Effector CD4-positive, alpha-beta T cell (primary cell): Measurements from ENCODE around the gene PTTG1IP.
"Not testable (repeated sequence)": the region's sequence is repeated elsewhere in the genome, so short reads cannot be mapped to it uniquely, and the experiment has no call there.

Experiments
- DNase-seq: peaks from one replicate; pipeline ENCODE4 v3.0.0-alpha.2; 2020

Gene PTTG1IP

DNA sequence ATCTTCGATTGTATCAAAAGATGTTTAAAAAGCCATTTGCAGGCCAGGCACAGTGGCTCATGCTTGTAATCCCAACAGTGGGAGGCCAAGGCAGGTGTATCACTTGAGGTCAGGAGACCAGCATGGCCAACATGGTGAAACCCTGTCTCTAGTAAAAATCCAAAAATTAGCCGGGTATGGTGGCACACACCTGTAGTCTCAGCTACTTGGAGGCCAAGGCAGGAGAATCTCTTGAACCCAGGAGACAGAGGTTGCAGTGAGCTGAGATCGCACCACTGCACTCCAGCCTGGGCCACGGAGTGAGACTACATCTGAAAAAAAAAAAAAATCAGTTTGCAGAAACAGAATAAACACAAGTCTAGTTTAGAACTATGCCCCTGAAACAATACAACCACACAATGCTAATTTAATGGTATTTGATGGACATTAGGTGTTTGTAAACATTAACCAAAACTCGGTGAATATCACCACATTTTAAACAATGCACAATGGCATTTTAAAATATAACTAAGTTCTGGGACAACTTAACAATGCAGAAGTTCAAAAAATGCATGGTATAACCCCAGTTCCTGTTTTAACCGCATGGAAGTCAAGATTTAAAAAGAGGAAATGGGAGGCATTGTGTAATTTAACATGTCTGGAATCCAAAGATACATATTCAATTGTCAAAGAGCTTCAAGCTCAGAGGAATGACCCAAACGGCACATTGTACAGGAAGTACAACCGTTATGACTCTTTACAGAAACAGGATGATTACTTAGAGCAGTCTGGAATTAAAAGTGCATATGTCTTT lies 7.1 kb upstream of the PTTG1IP start:
- DNase-seq, result no peak

- not testable (repeated sequence) for DNase-seq
Observed at GRCh38 chr21:44879238-44879637, 5.7 kb upstream of the PTTG1IP start.

DNA sequence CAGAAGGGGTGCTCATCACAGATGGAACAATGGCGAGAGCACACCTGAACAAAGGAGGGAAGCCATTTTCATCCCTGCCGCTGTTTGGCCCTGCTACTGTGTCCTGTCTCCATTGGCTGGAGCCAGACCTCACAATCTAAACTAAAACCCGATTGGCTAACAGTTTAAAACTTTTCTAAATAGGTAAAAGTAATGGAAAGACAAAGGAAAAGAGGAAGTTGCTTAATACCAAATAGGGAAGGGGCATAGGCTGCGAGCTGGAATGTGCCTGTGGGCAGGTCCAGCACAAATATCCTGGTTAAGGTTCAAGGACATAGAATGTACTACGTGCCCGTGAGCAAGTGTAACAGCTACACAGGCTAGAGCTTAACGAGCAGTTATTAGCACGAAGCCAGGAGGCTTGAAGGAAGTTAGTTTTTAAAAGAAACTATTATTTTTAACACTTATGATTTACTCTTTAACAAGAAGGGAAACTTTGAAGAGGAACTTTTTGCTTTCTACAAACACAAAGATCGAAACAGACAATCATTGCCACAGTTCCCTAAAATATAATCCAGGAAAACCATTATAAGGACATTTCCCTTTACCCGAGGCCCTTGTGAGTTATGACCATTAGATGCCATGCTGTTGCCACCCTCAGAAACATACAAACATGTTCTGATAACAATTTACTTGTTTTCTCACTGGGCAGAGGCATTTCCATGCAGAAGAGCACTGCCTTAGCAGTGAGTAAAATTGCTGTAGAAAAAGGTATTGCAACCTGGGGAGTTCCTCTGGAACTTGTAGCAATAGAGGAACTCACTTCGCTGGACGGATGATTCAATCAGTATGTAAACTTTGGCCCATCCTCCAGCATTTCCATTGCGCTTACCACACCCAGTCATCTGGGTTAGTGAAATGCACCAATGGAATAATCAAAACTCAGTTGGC lies 4.8 kb upstream of the PTTG1IP start:
- DNase-seq, result no peak

- DNase-seq, result no peak
Observed at GRCh38 chr21:44876849-44877575, 3.5 kb upstream of the PTTG1IP start.

DNA sequence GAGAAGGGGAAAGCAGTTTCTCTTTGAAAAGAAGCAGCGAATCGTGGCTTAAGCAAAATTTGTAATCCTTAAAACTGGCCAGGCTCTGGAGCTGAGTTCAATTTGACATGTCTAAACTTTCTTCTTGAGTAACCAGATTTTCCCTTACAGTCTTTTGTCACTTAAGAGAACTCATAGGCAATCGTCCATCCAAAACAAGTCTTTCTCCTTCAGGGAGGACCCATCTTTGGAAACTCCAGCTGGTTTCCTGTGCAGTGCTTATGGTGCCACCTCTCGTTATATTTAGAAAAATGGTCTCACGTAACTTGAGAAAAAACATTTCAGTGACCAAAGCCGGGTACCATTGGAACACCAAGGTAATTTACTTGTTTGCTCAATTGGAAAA lies 1.8 kb upstream of the PTTG1IP start:
- DNase-seq, result no peak

DNA sequence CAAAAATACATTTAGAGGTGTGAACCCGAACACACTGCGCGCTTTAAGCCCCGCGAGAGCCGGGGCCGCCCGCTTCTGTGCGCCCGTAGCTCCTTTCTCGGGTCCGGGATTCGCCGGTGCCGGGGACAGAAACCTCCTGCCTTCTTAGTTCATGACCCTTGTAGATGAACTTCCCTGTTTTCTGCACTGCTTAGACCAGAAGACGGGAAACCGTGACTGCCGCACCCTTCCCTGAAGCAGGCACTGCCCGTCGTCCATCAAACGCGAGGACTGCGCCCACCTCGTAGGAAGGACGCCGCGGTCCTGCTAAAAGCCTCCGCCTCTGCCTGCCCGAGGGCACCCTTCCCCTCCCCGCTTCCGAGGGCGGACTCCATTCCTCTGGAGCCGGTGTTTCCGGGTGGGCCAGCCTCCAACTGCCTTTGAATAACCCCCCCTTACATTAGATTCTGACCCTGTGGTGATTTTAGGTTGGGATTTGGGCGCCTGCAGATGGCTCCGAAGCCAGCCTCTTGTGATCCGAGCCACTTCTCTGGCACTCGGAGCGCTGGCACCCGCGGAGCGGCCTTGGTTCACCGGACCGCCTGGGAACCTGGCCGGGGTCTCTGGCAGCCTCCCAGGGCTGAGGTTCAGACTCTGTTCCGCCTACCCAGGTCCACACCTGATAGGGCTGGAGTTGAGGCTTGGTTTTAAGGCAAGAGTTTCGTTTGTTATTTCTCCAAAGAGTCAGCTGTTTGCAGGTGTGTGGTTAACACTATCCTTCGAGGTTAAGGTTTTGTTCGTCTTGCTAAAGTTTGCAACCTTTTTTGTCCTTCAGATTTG lies 1.2 kb upstream of the PTTG1IP start:
- no peak for DNase-seq

- DNase-seq, result no peak
Observed at GRCh38 chr21:44874240-44874496, 678 bp upstream of the PTTG1IP start.

DNA sequence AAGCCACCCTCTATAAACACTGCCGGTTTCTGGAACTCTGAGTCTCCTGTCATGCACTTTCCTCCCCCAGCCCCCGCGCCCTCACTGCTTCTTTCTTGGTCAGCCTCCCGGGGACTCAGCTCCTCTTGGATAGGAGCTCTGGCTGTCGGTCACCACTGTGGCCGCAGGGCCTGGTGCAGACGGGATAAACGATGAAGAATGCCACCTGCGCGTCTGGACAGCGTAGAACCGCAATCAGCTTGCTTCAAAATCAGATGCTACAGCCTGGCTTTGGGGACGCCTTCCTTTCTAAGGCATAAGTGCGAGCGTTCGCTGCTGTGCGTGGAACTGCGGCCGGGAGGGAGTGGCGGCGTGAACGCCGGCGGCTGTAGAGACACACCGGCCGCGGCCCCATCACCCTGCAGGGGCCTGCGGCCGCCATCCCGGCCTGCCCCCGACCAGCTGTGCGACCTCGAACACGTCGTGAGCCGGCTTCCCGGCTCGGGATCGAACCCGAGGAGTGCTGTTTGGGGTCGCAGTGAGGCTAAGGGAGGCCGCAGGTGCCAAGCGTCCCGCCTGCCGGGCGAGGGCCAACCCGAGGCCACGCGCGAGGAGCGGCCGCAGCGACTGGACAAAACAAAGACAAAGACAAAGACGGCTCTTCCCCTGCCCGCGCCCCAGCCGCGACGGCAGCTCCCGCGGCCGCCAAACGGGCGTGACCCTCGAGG lies 688 bp downstream of the PTTG1IP start:
- DNase-seq, result no peak

GRCh38 chr21:44872323-44872648 lies 1.2 kb downstream of the PTTG1IP start:
- no peak for DNase-seq

DNA sequence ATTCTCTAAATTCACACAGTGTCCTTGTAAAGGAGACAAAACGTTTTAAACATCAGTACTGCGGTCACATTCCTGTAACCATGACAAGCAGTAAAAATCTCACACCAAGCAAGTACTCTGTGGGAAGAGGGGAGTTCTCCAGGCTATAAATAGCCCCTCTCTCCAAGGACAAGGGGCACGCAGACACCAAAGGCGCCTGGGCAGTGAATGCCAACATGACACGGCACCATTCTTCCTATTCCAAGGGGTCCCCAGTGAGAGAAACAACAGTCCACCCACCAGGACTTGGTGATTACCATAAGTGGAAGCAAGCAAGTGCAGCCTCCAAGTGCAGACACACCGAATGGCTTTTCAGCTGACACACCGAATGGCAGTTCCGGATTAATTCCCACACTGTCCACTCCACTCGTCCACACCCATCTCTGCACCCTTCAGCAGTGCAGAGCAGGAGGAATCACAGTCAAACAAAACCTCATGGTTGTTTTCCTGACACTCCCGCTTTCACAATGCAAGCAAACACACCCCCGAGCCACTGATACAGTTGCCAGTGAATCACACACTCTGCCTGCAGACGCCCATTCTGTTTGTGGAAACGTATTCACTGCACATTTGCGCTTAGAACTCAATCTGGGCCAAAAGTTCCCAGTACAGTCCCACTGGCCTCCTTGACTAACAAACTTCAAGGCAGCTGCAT lies 1.8 kb downstream of the PTTG1IP start:
- DNase-seq, result no peak

GRCh38 chr21:44870748-44871495 lies 2.6 kb downstream of the PTTG1IP start:
- no peak for DNase-seq

GRCh38 chr21:44869781-44870747 lies 3.4 kb downstream of the PTTG1IP start:
- no peak for DNase-seq

DNA sequence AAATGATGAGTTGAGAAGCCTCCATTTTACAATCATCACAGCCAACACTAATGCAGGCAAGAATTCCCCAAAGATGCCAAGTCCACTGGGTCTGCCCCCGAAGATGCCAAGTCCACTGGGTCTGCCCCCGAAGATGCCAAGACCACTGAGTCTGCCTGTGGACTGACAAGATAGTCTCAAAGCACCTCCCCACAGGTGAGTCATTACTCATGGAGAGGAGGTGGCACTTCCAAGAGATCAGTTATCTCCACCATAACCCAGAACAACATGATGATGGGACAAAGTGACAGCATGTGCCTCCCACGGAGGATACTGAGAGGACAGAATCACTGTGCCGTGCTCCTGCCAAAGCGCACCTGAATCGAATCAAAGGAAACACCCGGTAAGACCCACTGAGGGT lies 4.8 kb downstream of the PTTG1IP start:
- no peak for DNase-seq

- DNase-seq, result peak; percentile 35
Observed at GRCh38 chr21:44867999-44868700, 5.3 kb downstream of the PTTG1IP start.

DNA sequence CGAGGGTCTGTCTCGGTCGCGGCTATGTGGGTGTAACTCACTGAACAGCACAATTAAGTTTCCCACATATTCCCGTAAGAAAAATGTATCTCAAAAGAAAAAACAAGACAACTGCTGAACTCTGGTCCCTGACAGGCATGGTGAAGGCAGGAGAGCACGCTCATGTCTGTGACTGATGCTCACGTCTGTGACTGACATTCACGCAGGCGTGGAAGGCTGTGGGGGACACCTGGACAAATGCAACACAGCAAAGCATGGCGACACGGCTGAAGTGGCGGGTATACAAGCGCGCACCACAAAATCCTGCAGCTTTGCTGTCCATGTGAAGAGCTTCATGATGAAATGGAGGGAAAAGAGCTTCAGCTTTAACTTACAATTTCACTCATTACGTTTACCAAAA lies 6.0 kb downstream of the PTTG1IP start:
- no peak for DNase-seq

- DNase-seq, result no peak
Observed at GRCh38 chr21:44866780-44867179, 6.7 kb downstream of the PTTG1IP start.

DNA sequence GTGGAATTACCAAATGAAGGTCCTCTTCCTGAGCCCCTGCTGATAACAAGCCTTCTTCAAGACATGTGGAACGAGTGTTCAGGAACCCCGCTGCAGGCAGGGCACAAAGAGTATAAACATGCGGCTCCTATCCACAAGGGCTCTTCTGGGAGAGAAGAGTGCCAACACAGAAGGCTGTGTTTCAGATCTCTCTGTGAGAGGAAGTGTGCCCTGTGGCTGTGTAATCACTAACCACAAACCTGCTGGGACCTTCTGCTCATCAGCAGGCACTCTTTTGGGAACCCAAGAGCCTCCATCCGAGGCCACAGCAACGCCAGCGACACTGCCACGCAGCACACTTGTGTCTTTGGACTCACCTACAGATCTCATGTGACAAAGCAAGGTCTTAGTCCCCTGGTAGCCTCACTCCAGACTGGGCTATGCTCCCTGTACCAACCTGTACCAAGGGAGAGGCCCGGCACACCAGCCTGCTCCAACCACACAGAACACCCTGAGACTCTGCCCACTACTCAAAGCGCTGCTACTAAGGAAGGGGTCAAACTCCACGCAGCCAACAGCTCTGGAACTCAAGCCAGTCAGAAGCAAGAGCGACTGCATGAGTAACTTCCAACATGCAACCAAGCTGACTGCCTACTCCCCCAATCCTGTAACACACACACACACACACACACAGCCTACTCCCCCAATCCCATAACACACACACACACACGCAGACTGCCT lies 7.8 kb downstream of the PTTG1IP start:
- no peak for DNase-seq
